Jurkat, Clone E6-1 (cell line): ENCODE data around the gene CNFN.

Source experiments
- DNase-seq: peaks from one replicate; pipeline ENCODE4 v3.0.0-alpha.2; 2011; ENCODE audit warnings: low read depth, low spot score
- H3K4me3 ChIP-seq: 2 replicates; pipeline ENCODE4 v1.5.1; 2011; ENCODE audit warnings: mild to moderate bottlenecking, low read length, control low read depth, moderate library complexity

The CNFN gene

DNA sequence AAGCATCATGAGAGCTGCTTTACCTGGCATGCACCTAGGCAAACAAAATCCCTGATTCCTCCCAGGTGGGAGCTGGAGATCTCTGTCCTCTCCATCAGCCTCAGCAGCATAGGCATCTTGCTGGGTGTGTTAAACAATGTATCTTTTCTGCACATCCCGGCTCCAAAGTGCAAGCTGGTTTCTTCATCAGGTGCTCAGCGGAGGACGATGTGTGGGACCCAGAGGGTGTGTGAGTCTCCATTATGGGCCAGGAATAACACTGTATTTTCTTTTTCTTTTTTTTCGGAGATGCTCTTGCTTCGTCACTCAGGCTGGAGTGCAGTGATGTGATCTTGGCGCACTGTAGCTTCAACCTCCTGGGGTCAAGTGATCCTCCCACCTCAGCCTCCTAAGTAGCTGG is 9.9 kb downstream of the CNFN start:
- no peak for DNase-seq
- no peak overlapping the region for H3K4me3 ChIP-seq

DNA sequence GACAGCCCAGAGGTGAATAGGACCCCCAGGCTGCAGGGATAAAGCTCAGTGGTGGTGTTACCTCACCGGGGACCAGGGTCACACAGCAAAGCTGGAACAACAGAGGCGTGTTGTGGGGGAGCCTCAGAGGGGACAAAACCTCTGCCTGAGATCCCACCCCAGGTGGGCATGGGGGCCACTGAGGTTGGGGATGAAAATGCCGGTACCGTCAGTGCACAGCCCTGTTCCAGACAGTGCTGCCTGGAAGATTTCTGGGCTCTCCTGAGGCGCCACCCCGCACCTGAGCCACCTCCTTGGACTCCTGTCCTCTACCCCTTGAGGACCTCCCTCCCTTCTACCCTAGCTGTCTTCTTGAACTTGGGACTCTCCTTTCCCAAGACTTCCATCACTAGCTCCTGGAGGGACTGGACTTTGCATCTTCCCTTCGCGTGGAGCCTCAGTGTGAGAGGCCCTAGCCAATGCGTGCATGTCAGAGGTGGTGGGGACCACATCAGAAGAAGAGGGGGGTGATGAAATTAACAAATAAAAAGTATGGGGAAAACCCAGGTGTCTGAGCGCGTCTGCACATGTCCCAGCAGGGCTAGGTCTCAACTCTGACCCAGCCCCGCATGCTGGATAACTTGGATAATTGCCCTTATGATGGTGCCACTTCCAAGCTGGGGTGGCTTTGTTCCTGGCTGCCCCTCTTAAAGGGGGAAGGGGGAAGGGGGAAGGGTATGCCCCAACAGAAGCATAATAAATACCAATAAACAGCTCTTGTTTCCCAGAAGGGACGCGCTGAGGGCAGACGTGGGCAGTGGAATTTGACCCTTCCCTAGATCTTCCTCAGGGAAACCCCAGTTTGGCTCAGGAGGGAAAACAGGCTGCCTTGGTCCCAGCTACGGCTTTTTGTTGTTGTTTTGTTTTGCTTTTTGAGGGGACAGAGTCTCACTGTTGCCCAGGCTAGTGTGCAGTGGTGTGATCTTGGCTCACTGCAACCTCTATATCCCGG is 11.6 kb downstream of the CNFN start:
- no peak overlapping the region for H3K4me3 ChIP-seq
- no peak for DNase-seq

DNA sequence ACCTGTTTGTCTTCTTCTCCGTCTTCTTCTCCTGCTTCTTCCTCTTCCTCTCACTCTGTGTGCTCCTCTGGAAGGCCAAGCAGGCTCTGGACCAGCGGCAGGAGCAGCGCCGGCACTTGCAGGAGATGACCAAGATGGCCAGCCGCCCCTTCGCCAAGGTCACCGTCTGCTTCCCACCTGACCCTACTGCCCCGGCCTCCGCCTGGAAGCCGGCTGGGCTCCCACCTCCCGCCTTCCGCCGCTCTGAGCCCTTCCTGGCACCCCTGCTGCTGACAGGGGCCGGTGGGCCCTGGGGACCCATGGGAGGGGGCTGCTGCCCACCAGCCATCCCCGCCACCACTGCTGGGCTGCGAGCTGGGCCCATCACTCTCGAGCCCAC is 13.9 kb downstream of the CNFN start:
- H3K4me3 ChIP-seq = no peak overlapping the region
- no peak for DNase-seq

DNA sequence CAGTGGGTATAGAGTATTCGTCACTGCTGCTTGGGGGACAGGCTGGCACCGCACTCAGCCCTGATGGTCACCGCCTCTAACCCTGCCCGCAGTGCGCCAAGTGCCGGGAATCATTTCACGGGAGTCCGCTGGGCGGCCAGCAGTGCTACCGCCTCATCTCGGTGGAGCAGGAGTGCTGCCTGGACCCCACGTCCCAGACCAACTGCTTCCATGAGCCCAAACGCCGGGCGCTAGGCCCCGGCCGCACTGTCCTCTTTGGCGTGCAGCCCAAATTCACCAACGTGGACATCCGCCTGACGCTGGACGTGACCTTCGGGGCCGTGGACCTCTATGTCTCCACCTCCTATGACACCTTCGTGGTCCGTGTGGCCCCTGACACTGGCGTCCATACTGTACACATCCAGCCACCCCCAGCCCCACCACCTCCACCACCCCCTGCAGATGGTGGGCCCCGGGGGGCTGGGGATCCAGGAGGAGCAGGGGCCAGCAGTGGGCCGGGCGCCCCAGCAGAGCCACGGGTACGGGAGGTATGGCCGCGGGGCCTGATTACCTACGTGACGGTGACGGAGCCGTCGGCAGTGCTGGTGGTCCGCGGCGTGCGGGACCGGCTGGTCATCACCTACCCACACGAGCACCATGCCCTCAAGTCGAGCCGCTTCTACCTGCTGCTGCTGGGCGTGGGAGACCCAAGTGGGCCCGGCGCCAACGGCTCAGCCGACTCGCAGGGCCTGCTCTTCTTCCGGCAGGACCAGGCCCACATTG is 14.5 kb downstream of the CNFN start:
- no peak overlapping the region for H3K4me3 ChIP-seq
- no peak for DNase-seq

DNA sequence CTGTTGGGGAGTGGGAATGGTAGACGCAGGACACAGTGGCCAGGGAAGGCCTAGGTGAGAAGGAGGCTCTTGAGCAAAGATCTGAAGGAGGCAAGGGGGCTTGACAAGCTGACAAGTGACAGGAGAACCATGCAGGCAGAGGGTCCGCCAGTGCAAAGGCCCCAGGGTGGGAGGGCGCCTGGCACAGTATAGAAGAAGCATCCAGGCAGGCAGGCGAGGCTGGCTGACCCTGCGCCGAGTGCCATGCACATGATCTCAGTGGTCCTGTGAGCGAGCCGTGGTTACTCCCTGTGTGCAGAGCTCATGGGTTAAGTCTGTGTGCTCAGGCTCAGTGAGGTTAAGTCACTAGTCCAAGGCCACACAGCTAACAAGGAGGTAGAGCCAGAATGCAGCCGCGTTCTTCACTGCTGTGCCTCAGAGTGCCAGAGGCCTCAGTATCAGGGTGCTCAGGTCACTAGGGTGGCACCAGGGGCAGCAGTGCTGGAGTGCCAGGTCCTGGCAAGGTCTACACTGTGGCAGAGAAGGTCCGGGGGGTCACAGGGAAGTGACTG is 15.2 kb downstream of the CNFN start:
- no peak overlapping the region for H3K4me3 ChIP-seq
- DNase-seq = no peak

DNA sequence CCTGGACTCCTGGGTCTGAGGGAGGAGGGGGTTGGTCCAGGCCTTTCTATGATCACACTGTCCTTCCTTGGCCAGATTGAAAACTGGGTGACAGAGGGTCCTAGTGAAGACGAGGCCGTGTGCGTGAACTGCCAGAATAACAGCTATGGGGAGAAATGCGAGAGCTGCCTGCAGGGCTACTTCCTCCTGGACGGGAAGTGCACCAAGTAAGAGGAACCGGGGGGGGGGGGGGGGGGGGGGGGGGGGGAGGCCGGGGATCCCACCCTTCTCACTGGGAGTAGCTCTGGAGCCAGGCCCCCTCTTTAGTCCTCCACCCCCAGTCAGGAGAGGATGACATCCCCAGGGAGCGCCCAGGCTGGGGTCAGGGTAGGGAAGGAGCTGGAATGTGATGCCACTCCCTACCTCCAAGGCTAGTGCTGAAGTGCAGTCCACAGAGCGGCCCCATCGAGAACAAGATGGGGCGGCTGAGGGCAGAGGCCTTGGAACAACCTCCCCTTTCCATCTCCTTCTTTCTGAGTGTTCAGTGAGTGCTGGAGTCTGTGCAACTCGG is 19.4 kb downstream of the CNFN start:
- H3K4me3 ChIP-seq = no peak overlapping the region
- no peak for DNase-seq

DNA sequence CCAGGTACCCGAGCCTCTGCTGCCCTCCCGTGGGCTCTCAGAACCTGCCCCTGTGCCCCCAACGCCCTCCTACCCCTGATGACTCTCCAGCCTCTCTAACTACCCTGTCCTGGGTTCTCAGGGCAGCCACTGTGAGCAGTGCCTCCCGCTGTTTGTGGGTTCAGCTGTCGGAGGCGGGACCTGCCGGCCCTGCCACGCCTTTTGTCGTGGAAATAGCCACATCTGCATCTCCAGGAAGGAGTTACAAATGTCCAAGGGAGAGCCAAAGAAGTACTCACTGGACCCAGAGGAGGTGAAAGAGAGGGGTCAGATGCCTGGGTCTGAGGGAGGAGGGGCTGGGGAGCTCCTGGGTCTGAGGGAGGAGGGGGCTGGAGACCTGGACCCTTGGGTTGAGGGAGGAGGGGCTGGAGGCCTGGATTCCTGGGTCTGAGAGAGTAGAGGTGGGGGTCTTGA is 20.0 kb downstream of the CNFN start:
- DNase-seq = no peak
- H3K4me3 ChIP-seq = no peak overlapping the region

DNA sequence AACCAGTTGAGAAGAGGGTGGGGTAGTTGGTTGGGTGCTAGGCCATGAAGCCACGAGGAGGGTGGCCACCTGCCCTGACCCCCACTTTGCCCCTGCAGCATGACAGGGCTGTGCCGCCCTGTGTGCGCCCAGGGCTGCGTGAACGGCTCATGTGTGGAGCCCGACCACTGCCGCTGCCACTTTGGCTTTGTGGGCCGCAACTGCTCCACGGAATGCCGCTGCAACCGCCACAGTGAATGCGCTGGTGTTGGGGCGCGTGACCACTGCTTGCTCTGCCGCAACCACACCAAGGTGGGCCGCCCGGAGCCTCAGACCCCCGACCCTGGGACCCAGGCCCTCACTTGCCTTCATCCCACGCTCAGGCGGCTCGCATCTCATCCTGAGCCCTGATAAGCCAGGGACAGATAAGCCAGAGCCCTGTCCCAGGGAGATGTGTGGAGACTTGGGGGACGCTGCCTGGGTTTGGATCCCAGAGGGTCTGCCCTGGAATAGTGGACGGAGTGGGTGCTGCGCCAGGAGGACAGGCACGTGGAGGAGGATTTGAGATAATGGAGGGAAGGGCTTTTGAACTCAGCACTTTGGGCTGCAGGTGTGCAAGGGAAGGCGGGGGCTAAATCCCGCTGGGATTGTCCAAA is 20.5 kb downstream of the CNFN start:
- DNase-seq = no peak
- H3K4me3 ChIP-seq = no peak overlapping the region

DNA sequence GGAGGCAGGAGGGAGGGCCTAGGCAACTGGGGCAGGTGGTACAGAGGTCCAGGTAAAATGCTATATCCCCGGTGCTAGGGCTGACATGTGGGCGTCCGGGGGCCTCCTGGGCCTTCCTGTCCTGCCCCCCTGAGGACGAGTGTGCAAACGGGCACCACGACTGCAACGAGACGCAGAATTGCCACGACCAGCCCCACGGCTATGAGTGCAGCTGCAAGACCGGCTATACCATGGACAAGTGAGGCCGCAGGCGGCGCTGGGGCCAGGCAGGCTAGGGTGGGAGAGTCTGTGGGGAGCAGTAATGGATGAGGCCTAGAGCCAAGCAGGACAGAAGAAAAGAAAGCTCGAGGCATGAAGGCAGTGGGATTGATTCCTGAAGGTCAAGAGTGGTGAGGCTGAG is 21.3 kb downstream of the CNFN start:
- H3K4me3 ChIP-seq = no peak overlapping the region
- DNase-seq = no peak

DNA sequence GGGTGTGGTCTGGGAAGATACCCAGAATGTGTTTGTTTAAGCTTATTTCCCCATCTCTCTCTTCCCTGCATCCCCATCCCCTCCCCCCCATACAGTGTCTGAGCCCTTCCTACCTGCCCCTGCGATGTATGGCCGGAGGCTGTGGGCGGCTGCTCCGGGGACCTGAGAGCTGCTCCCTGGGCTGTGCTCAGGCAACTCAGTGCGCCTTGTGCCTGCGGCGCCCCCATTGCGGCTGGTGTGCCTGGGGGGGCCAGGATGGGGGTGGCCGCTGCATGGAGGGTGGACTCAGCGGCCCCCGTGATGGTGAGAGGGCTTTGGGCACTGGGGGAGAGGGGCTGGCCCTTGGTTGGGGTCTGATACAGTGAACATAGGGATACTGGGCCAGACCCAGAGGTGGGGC is 21.7 kb downstream of the CNFN start:
- H3K4me3 ChIP-seq = no peak overlapping the region
- DNase-seq = no peak

DNA sequence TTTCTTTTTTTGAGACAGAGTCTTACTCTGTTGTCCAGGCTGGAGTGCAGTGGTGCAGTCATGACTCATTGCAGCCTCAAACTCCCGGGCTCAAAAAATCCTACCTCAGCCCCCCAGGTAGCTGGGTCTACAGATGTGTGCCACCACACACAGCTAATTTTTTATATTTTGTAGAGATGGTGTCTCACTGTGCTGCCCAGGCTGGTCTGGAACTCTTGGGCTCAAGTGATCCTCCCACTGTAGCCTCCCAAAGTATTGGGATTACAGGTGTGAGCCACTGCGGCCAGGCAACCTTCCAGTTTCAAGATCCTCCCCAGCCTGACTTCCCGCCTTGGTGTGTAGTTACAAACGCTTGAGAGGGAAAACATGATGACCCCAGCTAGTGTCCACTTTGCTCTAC is 22.2 kb downstream of the CNFN start:
- DNase-seq = no peak
- H3K4me3 ChIP-seq = no peak overlapping the region

DNA sequence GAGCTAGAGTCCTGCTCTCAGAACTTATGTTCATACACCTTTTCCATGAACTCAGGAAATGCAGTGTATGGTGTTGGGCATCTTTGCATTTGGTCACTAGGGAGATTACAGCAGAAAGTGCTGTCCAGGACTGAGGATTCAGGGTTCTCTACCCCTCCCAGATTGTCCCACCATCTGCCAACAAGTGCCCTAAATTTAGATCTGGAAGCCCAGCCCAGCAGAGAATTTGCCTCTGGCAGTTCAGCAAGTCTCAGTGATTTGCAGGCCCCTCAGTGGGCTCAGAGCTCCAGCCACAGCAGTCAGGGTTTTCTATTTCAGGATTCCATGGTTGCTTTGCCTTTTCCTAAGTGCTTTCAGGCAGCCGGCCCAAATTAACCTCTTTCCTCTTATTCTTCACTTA is 23.4 kb downstream of the CNFN start:
- no peak for DNase-seq
- no peak overlapping the region for H3K4me3 ChIP-seq

DNA sequence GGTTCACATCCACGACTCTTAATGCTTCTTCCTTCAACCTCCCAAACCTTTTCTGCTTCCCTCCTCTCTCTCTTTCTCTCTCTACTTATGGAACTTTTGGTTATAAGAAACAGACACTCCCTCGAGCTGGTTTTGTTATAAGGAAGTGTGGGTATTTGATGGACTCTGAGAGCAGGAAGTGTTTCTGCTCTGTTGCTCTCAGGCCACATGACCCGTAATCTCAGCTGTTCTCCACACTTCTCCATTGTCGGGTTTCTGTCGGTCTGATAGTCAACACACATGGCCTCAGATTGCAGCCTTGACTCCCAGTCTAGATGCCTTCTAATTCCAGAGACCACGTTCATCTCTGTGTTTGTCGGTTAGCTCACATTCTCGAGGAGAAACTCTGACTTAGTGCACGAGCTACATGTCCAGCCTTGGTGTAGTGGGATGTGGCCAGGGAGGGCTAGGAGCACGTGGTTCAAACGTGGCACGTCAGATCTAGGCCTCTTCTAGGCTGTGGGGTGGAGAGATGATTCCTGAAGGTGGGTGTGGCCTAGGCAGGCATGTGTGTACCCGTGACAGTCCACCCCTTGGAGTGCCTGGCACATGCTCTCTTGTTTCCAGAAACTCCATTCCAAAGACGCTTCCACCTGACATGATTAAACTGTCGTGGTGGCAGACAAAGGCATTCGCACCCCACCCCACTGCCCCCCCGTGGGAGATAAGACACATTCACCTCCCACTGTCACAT is 26.3 kb downstream of the CNFN start:
- H3K4me3 ChIP-seq = no peak overlapping the region

DNA sequence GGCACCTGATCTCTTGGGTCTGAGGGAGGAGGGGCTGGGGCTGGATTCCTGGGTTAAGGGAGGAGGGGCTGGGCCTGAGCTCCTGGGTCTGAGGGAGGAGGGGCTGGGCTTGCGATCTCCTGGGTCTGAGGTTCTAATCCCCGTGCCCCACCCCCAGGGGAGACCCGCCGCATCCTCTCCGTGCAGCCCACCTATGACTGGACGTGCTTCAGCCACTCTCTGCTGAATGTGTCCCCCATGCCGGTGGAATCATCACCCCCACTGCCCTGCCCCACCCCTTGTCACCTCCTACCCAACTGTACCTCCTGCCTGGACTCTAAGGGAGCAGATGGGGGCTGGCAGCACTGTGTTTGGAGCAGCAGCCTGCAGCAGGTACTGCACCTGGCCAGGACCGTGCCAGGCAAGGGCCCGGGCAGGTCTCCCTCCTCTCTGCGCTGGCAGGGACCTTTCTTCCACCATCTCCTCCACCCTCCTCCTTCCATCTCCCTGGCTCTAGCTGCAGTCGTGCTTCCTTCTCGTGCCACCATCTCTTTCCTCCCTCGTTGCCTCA is 27.1 kb downstream of the CNFN start:
- DNase-seq = no peak
- H3K4me3 ChIP-seq = no peak overlapping the region

More for the DNA sequence above, 26.3 kb downstream of the CNFN start:
- no peak for DNase-seq

DNA sequence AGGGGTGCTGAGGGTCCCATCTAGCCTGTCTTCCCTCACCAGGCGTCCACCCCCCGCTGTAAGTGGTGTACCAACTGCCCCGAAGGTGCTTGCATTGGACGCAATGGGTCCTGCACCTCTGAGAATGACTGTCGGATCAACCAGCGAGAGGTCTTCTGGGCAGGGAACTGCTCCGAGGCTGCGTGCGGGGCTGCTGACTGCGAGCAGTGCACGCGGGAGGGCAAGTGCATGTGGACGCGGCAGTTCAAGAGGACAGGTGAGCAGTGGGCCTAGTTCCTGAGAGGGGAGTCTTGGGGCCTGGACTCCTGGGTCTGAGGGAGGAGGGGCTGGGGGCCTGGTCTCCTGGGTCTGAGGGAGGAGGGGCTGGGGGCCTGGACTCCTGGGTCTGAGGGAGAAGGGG is 27.8 kb downstream of the CNFN start:
- no peak overlapping the region for H3K4me3 ChIP-seq
- DNase-seq = no peak

DNA sequence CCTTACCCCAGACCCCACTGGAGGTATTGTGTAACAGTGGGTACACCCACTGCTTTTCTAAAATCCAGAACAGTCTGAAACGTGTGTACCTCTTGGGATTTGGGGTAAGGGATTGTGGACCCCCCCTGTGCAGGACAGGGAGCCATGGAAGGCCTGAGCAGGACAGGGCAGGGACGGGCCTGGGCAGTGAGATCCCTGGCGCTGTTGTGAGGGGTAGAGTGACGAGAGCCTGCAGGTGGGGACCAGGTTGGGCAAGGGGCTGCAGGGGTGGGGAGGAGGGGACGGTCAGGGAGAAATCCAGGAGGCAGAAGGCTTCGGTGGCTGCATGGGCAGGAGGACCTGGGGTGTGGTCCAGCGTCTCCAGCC is 28.6 kb downstream of the CNFN start:
- no peak overlapping the region for H3K4me3 ChIP-seq
- DNase-seq = no peak

DNA sequence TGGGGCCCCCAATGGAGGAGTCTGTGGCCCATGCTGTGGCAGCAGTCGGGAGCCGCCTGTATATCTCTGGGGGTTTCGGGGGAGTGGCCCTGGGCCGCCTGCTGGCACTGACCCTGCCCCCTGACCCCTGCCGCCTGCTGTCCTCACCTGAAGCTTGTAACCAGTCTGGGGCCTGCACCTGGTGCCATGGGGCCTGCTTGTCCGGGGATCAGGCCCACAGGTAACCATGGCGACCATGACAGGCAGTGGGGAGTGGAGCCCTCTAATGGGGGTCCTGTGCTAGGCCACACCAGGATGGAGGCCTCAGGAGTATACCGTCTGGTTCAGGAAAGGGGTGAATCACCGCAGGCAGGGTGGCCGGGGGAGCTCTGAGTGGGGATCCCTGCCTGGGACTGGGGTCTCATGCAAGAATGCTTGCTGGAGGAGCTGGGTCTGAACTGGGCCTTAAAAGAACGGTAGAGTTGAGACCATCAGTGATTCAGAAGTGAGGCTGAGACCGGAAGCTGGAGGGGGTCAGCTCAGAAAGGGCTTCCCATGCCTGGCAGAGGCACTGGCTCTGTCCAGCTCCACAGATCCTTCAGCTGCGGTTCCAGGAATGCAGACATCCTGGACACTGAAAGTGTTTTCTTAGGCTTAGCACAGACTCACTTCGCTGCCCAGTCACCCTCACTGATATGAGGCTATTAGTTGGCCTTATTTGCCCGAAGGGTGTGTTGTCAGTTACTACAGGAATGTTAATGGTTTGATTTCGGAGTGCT is 29.1 kb downstream of the CNFN start:
- H3K4me3 ChIP-seq = no peak overlapping the region
- DNase-seq = no peak

DNA sequence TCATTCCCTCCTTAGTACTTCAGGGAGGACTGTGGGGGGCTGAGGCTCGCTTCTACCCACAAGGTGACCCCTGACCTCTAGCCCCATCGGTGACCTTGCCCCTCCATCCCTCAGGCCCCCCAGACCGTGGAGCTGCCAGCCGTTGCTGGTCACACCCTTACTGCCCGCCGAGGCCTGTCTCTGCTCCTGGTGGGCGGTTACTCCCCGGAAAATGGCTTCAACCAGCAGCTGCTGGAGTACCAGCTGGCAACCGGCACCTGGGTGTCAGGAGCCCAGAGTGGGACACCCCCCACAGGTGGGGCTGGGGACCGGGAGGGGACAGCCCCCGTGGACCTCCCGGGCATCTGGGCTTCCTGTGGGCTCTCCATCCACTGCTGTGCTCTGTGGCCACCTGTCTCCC is 32.8 kb downstream of the CNFN start:
- no peak overlapping the region for H3K4me3 ChIP-seq
- no peak for DNase-seq
